ENCODE data around the gene DDX31.

- TF ChIP-seq CTCF (IDR thresholded peaks at IDR 0.05; ENCODE audit: poor library complexity) (peak; percentile 47), EZH2 (IDR thresholded peaks at IDR 0.05; ENCODE audit: borderline replicate concordance) (no peak), EZH2phosphoT487 (IDR thresholded peaks at IDR 0.05; ENCODE audit: low read depth, severe bottlenecking, unreplicated experiment) (no peak)
Measured at GRCh38 chr9:132546148-132547051, 123.4 kb downstream of the DDX31 start.

Data from hepatocyte (in vitro differentiated cells).